ENCODE measurements around the gene HIVEP2. TPM values are rescaled to one million over a fixed set of nuclear protein-coding genes. Genes with fewer than 3 reads are reported as not detected.

Gene HIVEP2
- total and polyA plus RNA-seq, 2 donors (not counting 1 experiment from before 2014, with no cell fraction given), result 5.0 to 14.4 TPM

DNA sequence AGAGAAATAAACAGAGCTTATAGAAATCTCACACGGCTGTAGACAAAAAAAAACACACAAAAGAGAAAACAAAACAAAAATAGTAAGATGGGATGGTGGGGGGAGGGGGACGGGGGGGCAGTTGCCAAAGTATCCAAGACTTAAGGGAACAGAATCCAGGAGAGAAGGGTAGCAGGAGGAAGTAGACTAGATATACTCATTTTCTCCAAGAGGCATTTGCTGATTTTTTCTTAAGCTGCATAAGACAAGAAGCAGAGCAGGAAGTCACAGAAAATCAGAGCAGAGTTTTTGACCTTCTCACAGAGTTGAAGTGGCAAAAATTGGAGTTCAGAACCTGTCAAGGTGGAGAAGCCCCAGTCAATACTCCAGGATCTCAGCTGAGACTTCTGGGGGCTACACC, 237.7 kb downstream of the HIVEP2 start:
- H3K27ac ChIP-seq (ENCODE audit: insufficient read depth, low read length), result no peak overlapping the region
- H3K9ac ChIP-seq (ENCODE audit: insufficient read depth, low read length), result no peak overlapping the region
- H3K36me3 ChIP-seq (ENCODE audit: control insufficient read depth, insufficient read depth, low read length), result no peaks in the 10 kb centered on the region
- DNase-seq (ENCODE audit: low read depth in 2 of 2), result no peak
- no peaks in the 10 kb centered on the region for H3K4me1 ChIP-seq (ENCODE audit: control insufficient read depth, extremely low read depth, insufficient read depth, low read length)
- H3K4me2 ChIP-seq (ENCODE audit: extremely low read depth, insufficient read depth, low read length), result no peak overlapping the region
- TF ChIP-seq, protein P1, sequence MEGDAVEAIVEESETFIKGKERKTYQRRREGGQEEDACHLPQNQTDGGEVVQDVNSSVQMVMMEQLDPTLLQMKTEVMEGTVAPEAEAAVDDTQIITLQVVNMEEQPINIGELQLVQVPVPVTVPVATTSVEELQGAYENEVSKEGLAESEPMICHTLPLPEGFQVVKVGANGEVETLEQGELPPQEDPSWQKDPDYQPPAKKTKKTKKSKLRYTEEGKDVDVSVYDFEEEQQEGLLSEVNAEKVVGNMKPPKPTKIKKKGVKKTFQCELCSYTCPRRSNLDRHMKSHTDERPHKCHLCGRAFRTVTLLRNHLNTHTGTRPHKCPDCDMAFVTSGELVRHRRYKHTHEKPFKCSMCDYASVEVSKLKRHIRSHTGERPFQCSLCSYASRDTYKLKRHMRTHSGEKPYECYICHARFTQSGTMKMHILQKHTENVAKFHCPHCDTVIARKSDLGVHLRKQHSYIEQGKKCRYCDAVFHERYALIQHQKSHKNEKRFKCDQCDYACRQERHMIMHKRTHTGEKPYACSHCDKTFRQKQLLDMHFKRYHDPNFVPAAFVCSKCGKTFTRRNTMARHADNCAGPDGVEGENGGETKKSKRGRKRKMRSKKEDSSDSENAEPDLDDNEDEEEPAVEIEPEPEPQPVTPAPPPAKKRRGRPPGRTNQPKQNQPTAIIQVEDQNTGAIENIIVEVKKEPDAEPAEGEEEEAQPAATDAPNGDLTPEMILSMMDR (conservative IDR thresholded peaks at IDR 0.05 in 1 of 2, IDR thresholded peaks at IDR 0.05 in 1 of 2; ENCODE audit: low read depth in 1 of 2, low read length in 2 of 2), result no peak
- no peak for TF ChIP-seq EZH2 (IDR thresholded peaks at IDR 0.05; ENCODE audit: low read length, missing control alignments)
- no peak overlapping the region for H2AFZ ChIP-seq (ENCODE audit: low read length)
- H3K79me2 ChIP-seq (ENCODE audit: control insufficient read depth, insufficient read depth, low read length), result no peaks in the 10 kb centered on the region
- H3K4me3 ChIP-seq (replicated peaks in 1 of 4; ENCODE audit: control extremely low read depth in 1 of 4, insufficient read depth in 1 of 4, low read depth in 3 of 4, low read length in 4 of 4), result no peak overlapping the region
- no peaks in the 10 kb centered on the region for H3K9me3 ChIP-seq (ENCODE audit: control insufficient read depth, insufficient read depth, low read depth, low read length)
- no peaks in the 10 kb centered on the region for H3K27me3 ChIP-seq (ENCODE audit: control insufficient read depth, insufficient read depth, low read length)
- no peaks in the 10 kb centered on the region for H4K20me1 ChIP-seq (ENCODE audit: control insufficient read depth, extremely low read depth, insufficient read depth, low read length)

DNA sequence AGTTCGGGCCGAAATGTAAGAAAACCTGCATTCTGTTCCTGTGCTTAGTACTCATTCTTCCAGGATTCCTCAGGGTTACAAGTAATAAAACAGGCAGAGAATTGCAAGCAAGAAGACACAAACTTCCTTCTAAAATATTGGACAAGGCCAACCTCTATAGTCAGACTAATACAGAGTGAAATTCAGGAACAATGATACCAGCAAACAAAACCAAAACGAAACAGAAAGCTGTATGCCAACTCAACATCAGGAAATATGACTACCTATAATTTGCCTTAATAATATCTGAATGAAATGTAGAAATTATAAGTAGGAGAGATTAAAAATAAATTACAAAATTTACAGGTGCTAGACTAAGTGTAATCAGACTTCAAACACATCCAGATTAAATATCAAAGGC, 238.8 kb downstream of the HIVEP2 start:
- Histone ChIP-seq H3K79me2 (ENCODE audit: control insufficient read depth, insufficient read depth, low read length) (no peaks in the 10 kb centered on the region), H3K9me3 (ENCODE audit: control insufficient read depth, insufficient read depth, low read depth, low read length) (no peaks in the 10 kb centered on the region), H2AFZ (ENCODE audit: low read length) (no peak overlapping the region), H3K9ac (ENCODE audit: insufficient read depth, low read length) (no peak overlapping the region), H3K36me3 (ENCODE audit: control insufficient read depth, insufficient read depth, low read length) (no peaks in the 10 kb centered on the region), H4K20me1 (ENCODE audit: control insufficient read depth, extremely low read depth, insufficient read depth, low read length) (no peaks in the 10 kb centered on the region), H3K27ac (ENCODE audit: insufficient read depth, low read length) (no peak overlapping the region), H3K4me3 (replicated peaks in 1 of 4; ENCODE audit: control extremely low read depth in 1 of 4, insufficient read depth in 1 of 4, low read depth in 3 of 4, low read length in 4 of 4) (no peak overlapping the region), H3K4me2 (ENCODE audit: extremely low read depth, insufficient read depth, low read length) (no peak overlapping the region), H3K4me1 (ENCODE audit: control insufficient read depth, extremely low read depth, insufficient read depth, low read length) (no peaks in the 10 kb centered on the region), H3K27me3 (ENCODE audit: control insufficient read depth, insufficient read depth, low read length) (no peaks in the 10 kb centered on the region)
- DNase-seq (ENCODE audit: low read depth in 2 of 2), result no peak
- no peak for TF ChIP-seq EZH2 (IDR thresholded peaks at IDR 0.05; ENCODE audit: low read length, missing control alignments)
- TF ChIP-seq, protein P1 (conservative IDR thresholded peaks at IDR 0.05 in 1 of 2, IDR thresholded peaks at IDR 0.05 in 1 of 2; ENCODE audit: low read depth in 1 of 2, low read length in 2 of 2), result no peak

DNA sequence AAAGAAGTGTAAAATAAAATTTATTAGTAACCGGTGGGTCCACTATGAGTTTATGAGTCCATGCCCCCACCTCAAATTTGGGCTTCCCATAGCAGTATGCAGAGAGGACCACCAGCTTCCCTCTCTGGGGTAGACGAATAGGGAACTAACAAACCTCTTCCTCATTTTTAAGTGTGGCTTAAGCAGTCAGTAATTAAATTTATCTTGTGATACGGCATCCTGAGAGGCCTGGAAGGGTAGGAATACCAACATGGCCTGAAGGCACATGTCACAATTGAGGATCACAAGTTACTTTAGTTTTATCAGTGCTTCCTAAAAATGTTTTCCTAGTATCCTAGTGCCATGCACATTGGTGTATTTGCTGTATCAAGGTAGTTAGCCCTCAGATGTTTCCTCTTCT, 239.9 kb downstream of the HIVEP2 start:
- H3K27me3 ChIP-seq (ENCODE audit: control insufficient read depth, insufficient read depth, low read length), result no peaks in the 10 kb centered on the region
- H3K4me3 ChIP-seq (replicated peaks in 1 of 4; ENCODE audit: control extremely low read depth in 1 of 4, insufficient read depth in 1 of 4, low read depth in 3 of 4, low read length in 4 of 4), result no peak overlapping the region
- H3K9me3 ChIP-seq (ENCODE audit: control insufficient read depth, insufficient read depth, low read depth, low read length), result no peaks in the 10 kb centered on the region
- no peaks in the 10 kb centered on the region for H4K20me1 ChIP-seq (ENCODE audit: control insufficient read depth, extremely low read depth, insufficient read depth, low read length)
- no peaks in the 10 kb centered on the region for H3K79me2 ChIP-seq (ENCODE audit: control insufficient read depth, insufficient read depth, low read length)
- no peak for DNase-seq (ENCODE audit: low read depth in 2 of 2)
- no peaks in the 10 kb centered on the region for H3K36me3 ChIP-seq (ENCODE audit: control insufficient read depth, insufficient read depth, low read length)
- H3K4me2 ChIP-seq (ENCODE audit: extremely low read depth, insufficient read depth, low read length), result no peak overlapping the region
- H3K4me1 ChIP-seq (ENCODE audit: control insufficient read depth, extremely low read depth, insufficient read depth, low read length), result no peaks in the 10 kb centered on the region
- TF ChIP-seq EZH2 (IDR thresholded peaks at IDR 0.05; ENCODE audit: low read length, missing control alignments), result no peak
- TF ChIP-seq, protein P1 (conservative IDR thresholded peaks at IDR 0.05 in 1 of 2, IDR thresholded peaks at IDR 0.05 in 1 of 2; ENCODE audit: low read depth in 1 of 2, low read length in 2 of 2), result no peak
- H3K27ac ChIP-seq (ENCODE audit: insufficient read depth, low read length), result no peak overlapping the region
- no peak overlapping the region for H3K9ac ChIP-seq (ENCODE audit: insufficient read depth, low read length)
- no peak overlapping the region for H2AFZ ChIP-seq (ENCODE audit: low read length)

All from fibroblast of lung (primary cell).